ENCODE data around the gene TARBP1. TPM values are rescaled to one million over a fixed set of nuclear protein-coding genes. Genes with fewer than 3 reads are reported as not detected.

Gene TARBP1
- total and polyA plus RNA-seq, 2 of the 8 experiments (the other 6 are each of a cell fraction or from before 2014, with no cell fraction given) = 21.9 to 32.3 TPM

DNA sequence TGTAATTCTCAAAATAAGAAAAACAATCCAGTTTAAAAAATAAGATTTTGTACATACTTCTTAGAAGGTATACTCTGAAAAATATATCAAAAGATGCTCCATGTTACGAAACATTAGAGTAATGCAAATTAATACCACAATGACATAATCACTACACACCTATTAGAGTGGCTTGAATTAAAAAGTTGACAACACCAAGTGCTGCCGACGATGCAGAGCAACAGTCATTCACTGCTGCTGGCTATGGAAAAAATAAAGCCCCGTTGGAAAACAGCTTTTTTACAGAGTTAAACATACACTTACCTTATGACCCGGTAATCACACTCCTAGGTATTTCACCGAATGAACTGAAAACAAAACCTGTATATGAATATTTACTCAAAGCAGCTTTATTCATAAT lies 90.9 kb downstream of the TARBP1 start (continued):
- TF ChIP-seq BACH1 (IDR thresholded peaks at IDR 0.05; ENCODE audit: low read length) (no peak), KDM5A (IDR thresholded peaks at IDR 0.05; ENCODE audit: low read length) (no peak), RFX5 (IDR thresholded peaks at IDR 0.05; ENCODE audit: borderline replicate concordance, low read depth, low read length) (no peak), RXRA (IDR thresholded peaks at IDR 0.05; ENCODE audit: insufficient read depth, low read depth, low read length) (no peak)
